ENCODE data around the gene PRRT4.

Gene PRRT4

DNA sequence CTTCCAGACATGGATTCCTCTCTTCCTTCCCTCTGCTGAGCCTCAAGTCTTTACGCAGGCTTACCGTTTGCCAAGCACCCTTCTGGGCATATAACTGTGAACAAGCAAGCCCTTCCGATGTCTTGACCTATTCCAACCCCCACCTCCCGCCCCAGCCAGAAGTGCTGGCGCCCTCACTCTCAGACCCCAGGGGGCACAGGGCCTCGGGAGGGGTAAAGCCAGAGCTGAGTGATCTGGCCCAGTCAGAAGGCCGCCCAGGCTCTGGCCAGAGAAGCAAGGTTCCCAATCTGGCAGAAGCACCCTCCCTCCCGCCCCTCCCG, 1.2 kb downstream of the PRRT4 start:
- H3K4me3 ChIP-seq (ENCODE audit: low read depth, low read length), result no peak overlapping the region

GRCh38 chr7:128359939-128360338, 1.6 kb downstream of the PRRT4 start:
- no peak overlapping the region for H3K4me3 ChIP-seq (ENCODE audit: low read depth, low read length)
- TF ChIP-seq CTCF (IDR thresholded peaks at IDR 0.05; ENCODE audit: borderline replicate concordance, insufficient read depth, low read depth, low read length), result no peak

More for the DNA sequence above, 1.2 kb downstream of the PRRT4 start:
- no peak for TF ChIP-seq CTCF (IDR thresholded peaks at IDR 0.05; ENCODE audit: borderline replicate concordance, insufficient read depth, low read depth, low read length)

GRCh38 chr7:128359336-128359735, 2.2 kb downstream of the PRRT4 start:
- no peak for TF ChIP-seq CTCF (IDR thresholded peaks at IDR 0.05; ENCODE audit: borderline replicate concordance, insufficient read depth, low read depth, low read length)
- H3K4me3 ChIP-seq (ENCODE audit: low read depth, low read length), result no peak overlapping the region

DNA sequence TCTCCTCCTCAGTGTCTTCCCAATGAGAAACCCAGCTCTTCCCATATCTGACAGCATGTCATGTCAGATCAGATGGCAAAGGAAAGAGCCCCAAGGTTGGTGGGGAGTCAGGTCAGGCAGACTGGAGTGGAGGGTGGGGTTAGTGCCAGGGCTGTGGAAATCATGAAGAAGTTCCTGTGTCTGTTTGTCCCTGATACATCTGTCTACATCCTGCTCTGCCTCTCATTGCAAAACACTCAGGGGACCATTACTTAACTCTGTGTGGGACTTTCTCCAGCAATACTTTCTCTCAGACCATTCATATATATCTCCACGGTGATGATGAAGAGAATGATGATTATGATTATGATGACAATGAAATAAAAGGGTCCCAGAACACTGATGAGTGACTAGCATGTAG, 3.3 kb downstream of the PRRT4 start:
- no peak for TF ChIP-seq CTCF (IDR thresholded peaks at IDR 0.05; ENCODE audit: borderline replicate concordance, insufficient read depth, low read depth, low read length)
- H3K4me3 ChIP-seq (ENCODE audit: low read depth, low read length), result no peak overlapping the region

DNA sequence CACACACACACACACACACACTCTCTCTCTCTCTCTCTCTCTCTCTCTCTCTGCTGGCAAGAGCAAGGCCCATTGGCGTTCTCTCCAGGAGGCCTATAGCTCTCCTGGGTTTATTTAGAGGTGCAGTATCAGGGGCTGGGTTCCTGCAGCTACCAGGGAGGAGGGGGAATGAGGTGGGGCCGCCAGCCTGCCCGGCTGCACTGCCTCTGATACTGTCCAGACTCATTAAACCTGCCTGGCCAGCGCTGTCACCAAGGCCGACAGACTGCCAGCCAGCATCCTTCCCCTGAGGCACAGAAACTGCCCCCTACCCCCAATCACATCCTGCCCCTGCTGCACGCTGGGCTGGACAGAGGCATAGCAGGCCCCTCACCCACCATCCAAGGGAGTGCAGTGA, 4.3 kb downstream of the PRRT4 start:
- no peak overlapping the region for H3K4me3 ChIP-seq (ENCODE audit: low read depth, low read length)
- TF ChIP-seq CTCF (IDR thresholded peaks at IDR 0.05; ENCODE audit: borderline replicate concordance, insufficient read depth, low read depth, low read length), result no peak

DNA sequence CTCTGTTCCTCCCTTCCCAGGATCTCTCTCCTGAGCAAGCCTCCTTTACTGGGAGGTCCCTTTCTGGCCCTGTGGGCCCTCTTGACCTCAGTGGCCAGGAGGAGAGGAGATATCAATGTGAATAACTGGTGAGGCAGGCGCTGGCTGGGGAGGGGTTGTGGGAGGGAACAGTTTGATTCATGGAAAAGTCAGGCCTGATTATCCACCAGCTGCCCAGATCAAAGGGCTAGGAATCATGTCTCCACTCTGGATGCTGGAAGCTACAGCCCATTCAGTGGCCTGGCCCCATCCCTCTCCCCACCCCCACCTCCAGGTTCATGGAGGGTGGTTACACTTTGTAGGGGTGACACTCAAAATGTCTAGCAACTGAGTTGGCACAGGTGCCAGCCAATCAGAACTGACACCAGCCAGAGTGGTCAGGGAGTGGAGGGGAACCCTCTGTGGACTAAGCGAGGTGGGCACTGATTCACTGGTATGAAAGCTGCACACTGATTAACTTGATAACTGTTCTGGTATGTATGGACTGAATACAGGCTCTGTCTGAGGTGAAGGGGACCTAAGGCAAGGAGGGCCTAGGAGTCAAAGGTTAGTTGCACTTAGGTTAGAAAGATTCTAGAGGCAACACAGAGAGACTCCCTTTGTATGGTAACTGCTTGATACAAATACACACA, 4.8 kb downstream of the PRRT4 start:
- H3K4me3 ChIP-seq (ENCODE audit: low read depth, low read length), result no peak overlapping the region
- TF ChIP-seq CTCF (IDR thresholded peaks at IDR 0.05; ENCODE audit: borderline replicate concordance, insufficient read depth, low read depth, low read length), result no peak

DNA sequence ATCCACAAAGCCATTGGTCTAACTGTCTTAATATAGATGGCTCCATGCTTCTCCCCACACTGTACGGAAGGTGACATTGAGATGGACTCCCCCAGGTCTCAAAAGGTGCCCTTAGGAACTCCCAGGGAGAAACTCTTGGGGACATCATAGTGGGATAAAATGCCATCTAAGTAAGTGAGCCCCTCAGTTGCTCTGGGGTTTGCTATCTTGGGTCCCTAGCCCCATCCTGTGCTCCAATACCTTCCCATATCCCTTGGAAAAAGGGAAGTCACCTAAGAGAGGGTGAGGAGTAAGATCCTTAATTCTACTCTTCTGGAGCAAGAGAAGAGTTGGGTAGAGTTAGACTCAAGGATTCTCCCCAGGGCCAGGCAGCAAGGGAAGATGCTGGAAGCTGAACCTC, 7.9 kb downstream of the PRRT4 start:
- no peak overlapping the region for H3K4me3 ChIP-seq (ENCODE audit: low read depth, low read length)
- no peak for TF ChIP-seq CTCF (IDR thresholded peaks at IDR 0.05; ENCODE audit: borderline replicate concordance, insufficient read depth, low read depth, low read length)

Data from GM12875 (cell line).